Glomerular visceral epithelial cell (primary cell): ENCODE results near the gene NAT14.
"Not testable (repeated sequence)": the region's sequence is repeated elsewhere in the genome, so short reads cannot be mapped to it uniquely, and the experiment has no call there.

ENCODE experiments used
- DNase-seq: peaks from one replicate; pipeline ENCODE4 v3.0.0-alpha.2; 2016; ENCODE audit errors: extremely low spot score

NAT14 gene

GRCh38 chr19:55484593-55485438 lies at the start of gene NAT14:
TSS of gene NAT14 (plus strand) at chr19:55485188. CDS start at chr19:55485709, 521 bp downstream.
- peak; percentile 73 for DNase-seq

- no peak for DNase-seq
Measured at GRCh38 chr19:55436847-55437246, 48.1 kb upstream of the NAT14 start.

- DNase-seq: peak; percentile 68
Measured at GRCh38 chr19:55437410-55437809, 47.6 kb upstream of the NAT14 start.

- no peak for DNase-seq
Measured at GRCh38 chr19:55439052-55439451, 45.9 kb upstream of the NAT14 start.

GRCh38 chr19:55440411-55441105 lies 44.4 kb upstream of the NAT14 start:
- no peak for DNase-seq

- DNase-seq: no peak
Measured at GRCh38 chr19:55441319-55441691, 43.7 kb upstream of the NAT14 start.

- DNase-seq: no peak
Measured at GRCh38 chr19:55441692-55442321, 43.2 kb upstream of the NAT14 start.

- no peak for DNase-seq
Measured at GRCh38 chr19:55442372-55442961, 42.5 kb upstream of the NAT14 start.

GRCh38 chr19:55443045-55443823 lies 41.8 kb upstream of the NAT14 start, which contains the start of gene SHISA7:
TSS of gene SHISA7 (minus strand) at chr19:55443300. CDS start at chr19:55442863, 437 bp downstream.
- no peak for DNase-seq

GRCh38 chr19:55443824-55444480 lies 41.0 kb upstream of the NAT14 start:
- no peak for DNase-seq

- DNase-seq: no peak
Measured at GRCh38 chr19:55444646-55445045, 40.3 kb upstream of the NAT14 start.

GRCh38 chr19:55446060-55446459 lies 38.9 kb upstream of the NAT14 start:
- DNase-seq: peak; percentile 37

GRCh38 chr19:55447421-55448174 lies 37.4 kb upstream of the NAT14 start:
- DNase-seq: peak; percentile 50

GRCh38 chr19:55448175-55448490 lies 36.9 kb upstream of the NAT14 start:
- not testable (repeated sequence) for DNase-seq

GRCh38 chr19:55449469-55449868 lies 35.5 kb upstream of the NAT14 start:
- DNase-seq: no peak

GRCh38 chr19:55451163-55451964 lies 33.6 kb upstream of the NAT14 start:
- no peak for DNase-seq

- DNase-seq: no peak
Measured at GRCh38 chr19:55451965-55452748, 32.8 kb upstream of the NAT14 start.

- peak; percentile 44 for DNase-seq
Measured at GRCh38 chr19:55452749-55453346, 32.1 kb upstream of the NAT14 start.
